ENCODE data around the gene MAPRE3.

The MAPRE3 gene

DNA sequence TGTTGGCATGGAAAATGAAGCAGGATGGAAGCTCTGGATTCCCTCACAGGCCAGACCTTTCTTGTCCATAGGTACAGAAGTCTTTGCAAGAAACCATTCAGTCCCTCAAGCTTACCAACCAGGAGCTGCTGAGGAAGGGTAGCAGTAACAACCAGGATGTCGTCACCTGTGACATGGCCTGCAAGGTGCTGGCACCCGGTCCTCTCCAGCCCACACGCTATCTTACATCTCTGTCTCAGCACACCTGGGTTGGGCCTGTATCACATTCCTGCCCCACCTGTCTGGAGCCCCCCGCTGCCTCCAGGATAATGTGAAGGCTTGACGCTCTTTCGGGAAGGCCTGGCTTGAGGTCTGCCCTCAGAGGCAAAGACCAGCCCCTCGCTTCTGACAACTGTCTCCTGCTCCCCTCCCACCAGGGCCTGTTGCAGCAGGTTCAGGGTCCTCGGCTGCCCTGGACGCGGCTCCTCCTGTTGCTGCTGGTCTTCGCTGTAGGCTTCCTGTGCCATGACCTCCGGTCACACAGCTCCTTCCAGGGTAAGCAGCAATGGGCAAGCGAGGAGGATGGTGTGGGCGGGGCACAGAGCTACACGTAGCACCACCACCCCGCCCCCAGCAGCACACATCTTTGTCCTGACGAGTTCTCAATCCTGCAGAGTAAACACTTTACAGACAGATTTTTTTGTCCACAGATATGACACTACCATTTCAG, 68.3 kb downstream of the MAPRE3 start:
- DNase-seq (ENCODE audit: low read depth in 3 of 3, low spot score in 1 of 3), result no peak

DNA sequence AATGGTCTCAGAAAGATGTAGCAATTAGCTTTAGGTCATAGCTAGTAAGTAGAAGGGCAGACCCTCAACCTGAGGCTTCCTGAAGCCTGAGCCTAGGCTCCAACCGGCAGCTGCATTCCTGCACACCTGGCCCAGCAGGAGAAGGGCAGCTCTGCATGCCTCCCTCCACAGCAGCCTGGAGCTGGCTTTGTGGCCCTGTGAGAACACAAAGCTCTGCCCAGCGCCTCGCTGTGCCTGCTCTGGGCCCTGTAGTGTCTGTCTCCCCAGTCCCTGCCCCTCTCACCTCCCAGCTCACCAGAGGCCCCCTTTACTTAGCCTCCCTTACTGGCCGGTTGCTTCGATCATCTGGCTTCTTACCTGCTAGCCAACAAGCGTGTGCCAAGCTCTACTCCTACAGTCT, 69.0 kb downstream of the MAPRE3 start:
- DNase-seq (ENCODE audit: low read depth in 3 of 3, low spot score in 1 of 3), result no peak

DNA sequence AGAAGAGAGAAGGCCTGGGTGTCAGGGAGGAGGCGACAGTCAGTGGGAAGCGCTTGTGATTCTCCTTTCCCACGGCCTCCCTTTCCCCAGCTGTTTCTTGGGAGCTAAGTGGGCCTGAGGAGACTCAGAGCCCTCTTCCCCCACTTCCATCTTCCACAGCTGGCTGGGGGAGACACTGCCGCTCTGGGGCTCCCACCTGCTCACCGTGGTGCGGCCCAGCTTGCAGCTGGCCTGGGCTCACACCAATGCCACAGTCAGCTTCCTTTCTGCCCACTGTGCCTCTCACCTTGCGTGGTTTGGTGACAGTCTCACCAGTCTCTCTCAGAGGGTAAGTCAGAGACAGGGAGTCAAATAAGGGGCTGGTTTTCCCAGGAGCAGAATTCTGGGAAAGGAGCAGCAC, 69.4 kb downstream of the MAPRE3 start:
- DNase-seq (ENCODE audit: low read depth in 3 of 3, low spot score in 1 of 3), result no peak

DNA sequence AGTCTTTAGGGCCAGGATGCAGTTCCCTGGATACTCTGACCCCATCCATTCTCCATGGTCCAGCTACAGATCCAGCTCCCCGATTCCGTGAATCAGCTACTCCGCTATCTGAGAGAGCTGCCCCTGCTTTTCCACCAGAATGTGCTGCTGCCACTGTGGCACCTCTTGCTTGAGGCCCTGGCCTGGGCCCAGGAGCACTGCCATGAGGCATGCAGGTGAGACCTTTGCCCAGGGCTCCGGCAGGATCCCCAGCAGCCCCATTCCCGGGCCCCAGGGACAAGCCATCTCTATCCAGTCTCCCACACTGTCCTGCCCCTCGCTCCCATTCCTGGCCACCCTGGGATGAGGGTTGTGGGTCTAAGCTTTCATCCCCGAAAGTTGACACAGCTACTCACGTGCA, 69.8 kb downstream of the MAPRE3 start:
- no peak for DNase-seq (ENCODE audit: low read depth in 3 of 3, low spot score in 1 of 3)

DNA sequence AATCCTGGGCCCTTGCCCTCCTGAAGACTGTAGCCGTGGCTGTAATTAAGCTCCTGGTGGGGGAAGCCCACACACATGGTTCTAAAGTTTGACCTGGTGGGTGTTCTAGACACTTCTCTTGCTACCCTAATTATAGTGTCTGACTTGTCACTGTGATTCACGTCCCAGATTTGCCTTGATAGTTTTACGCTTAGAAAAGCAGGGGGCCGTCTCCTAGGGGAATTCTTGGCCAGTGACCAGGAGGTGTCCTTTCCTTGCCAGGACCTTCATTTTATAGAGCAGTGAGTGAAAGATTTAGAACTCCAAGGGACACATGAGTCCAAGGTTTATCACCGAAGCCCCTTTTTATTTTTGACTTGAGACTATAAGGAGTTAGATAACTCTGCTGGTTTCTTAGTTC, 71.3 kb downstream of the MAPRE3 start:
- DNase-seq (ENCODE audit: low read depth in 3 of 3, low spot score in 1 of 3), result no peak

DNA sequence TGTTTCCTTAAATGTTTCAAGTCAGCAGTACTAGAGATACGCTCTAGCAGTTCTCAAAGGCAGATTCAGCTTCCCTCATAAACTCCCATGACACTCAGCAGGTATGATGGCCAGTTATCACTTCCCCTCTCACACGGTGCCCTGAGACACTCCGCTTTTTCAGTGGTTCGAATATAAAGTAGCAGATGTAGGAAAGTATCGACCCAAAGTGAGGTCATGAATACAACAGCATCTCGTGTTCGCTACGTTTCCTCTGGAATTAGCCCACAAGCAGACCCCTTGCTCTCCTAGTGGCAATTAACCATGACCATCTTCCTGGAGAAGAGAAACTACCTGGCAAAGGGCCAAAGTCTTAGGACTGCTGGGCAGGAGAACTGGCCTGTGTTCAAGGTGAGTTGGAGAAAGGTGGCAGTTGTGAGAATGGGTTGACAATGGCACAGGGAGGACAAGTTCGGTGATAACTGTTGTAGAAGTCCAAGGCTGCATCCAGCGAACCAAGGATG, 71.8 kb downstream of the MAPRE3 start:
- no peak for DNase-seq (ENCODE audit: low read depth in 3 of 3, low spot score in 1 of 3)

DNA sequence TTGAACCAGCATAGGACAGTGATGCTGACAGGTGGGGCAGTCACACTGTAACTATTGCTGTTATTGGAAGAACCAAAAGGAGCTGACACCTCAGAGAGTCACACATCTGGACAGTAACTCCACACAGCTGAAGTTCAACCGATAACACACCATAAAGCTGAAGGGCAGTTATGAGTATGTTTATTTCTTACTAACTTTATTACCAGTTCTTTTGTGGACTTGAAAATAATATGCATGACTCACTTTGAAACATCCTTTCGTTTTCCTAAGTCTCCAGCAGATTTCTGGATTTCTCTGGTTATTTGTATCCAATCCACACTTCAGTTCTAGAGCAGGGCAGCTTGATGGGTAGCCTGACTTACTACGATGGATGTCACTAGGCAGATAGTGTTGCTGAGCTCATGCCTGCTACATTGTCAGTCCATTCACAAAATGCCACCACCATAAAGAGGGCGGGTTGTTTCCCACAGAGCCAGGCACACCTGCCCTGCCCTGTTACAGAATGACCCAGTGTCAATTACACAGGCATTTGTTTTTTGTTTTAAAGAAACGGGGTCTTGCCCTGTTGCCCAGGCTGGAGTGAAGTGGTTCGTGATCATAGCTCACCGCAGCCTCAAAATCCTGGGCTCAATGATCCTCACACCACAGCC, 72.7 kb downstream of the MAPRE3 start:
- DNase-seq (ENCODE audit: low read depth in 3 of 3, low spot score in 1 of 3), result no peak

DNA sequence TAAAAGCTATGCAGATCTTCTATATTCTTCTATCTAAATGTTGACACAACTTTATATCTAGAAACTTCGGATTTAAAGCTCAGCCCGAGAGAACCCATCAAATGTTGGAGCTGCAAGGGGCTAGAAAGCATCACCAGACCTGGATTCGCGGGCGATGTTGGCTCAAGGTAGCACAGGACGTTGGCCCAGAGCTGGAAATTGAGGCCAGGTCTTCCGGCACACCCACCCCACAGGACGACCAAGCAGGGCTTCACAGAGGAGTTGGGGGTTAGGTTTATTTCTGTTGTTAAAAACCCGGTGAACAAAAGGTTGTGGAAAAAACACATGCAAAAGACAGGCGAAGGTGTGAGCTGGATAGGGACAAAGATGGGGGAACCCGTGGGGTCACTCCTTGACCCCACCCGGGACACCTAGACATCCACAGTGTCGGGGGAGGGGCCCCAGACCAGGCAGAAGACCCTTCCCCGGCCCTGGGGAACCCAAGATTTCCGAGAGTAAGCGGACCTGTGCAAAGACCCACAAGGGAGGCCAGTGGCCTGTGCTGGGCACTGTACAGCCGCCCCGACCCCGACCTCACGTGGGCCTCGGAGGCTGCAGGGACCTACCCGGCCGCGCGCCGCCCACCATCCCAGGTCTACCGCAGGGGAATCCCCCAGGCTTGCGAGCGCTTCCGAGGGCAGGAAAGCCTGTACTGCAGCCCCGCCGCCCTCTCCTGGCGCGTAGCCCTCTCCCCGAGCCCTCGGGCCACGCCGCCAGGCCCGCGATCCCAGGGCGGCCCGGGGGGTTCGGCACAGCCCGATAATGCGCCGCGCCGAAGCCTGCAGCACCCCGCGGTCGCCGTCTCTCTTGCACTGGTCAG, 79.2 kb downstream of the MAPRE3 start:
- DNase-seq (ENCODE audit: low read depth in 3 of 3, low spot score in 1 of 3), result peak; percentile 27 to 55 (median 36)

DNA sequence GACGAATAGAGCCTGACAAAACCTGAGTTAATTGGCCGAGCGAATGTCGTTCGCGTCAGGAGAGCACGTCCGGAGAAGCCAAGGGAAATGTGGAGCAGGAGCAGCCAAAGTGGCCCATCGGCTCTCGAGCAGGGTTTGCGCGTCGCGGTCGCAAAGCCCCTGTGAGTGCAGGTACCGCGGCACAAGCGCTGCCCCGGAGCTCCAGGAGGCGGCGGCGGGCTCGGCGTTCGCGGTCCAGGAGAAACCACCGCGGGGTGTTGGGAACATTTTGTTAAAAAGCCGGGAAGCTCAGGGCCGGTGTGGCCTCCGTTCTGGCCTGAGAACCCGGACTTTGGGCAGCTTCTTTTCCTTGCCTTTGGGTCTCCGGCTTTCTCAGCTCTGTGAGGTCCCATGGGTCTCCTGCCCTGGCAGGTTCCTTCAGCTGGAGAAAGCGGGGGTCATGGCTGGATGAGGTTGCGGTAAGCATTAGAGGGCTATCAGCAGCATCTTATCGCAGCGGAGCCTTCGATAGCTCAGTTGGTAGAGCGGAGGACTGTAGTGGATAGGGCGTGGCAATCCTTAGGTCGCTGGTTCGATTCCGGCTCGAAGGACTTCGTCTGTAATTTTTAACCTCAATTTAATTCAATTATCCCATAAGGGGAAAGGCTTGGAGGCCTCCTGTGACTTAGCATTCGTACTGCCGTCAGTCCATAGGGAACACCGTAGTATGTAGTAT, 80.0 kb downstream of the MAPRE3 start:
- DNase-seq (ENCODE audit: low read depth in 3 of 3, low spot score in 1 of 3), result peak; percentile 75 to 94 (median 92)

DNA sequence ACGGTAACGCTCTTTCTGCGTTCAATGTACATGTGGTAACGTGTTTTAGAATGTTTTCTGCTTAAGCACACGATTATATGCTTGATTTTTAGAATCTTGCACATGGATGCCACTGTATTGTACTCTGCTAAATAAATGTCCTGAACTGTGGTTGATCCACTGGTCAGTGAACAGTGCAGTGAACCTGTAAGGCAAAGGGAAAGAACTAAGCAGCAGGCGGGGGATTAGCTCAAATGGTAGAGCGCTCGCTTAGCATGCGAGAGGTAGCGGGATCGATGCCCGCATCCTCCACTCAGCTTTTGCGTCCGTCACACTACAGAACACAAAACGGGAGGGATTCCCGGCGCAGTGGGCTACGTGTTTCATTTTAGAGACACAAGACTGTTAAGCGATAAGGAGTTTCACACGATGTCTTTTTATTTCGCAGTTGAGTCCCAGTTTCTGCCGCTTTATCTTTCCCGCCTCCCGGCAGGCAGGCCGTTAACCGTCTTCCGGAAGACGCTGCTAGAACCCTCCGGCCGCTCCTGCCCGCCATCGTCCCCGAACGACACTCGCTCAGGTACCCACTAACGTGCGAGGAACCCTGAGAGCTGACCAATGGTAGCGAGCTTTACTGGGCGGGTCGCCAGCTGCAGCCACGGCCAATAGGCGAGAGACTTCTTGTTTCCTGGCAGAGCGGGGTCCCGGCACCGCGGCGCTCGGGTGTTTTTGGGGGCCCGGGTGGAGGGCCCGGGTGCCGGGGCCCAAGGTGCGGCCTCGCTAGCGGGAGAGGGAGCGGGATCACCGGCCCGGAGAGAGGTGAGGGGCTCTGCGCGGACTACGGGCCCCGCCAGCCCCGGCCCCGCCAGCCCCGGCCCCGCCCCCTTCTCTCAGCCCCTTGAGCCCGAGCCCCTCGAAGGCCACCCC, 80.8 kb downstream of the MAPRE3 start, which contains the start of gene AGBL5:
Gene AGBL5, plus strand, starts transcription at position 673 of the 906 bp plus-strand sequence. CDS start 1,291 bp downstream, outside the sequence.
- DNase-seq (ENCODE audit: low read depth in 3 of 3, low spot score in 1 of 3), result peak; percentile 90 to 94 (median 93)

DNA sequence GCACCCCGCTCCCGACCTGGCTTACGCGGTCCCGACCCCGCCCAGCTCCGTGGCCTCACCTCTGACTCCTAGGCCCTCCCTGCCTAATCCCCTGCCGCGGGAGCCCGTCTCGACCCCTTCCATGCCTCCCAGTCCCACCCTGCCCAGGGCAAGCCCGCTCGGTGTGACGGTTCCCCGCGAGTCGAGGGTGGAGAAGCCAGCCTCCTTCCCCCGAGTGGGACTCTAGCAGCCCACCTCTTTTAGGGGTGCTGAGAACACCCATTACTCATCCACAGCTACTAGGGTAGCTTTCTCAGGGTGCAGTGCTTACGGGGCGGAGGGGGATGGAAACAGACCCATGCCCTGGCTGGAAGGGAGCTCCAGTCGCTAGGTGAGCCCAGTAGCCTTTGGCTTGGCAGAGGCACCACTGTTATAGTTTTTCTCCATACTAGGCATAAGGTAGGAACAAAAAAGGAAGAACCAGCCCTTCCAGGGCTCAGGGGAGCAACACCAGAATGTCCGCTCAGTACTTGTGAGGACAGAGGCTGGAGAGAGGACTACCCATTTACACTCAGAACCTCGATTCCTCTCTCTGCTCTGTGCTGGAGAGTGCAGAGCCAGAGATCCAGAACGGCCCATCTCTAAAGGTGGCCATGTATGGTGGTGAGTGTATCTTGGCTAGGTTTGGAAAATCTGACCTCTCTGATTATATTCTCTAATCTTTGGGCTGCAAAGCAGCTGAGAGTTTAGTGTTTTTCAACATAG, 81.6 kb downstream of the MAPRE3 start:
- peak in 1 of 3 donors; percentile 3 for DNase-seq (ENCODE audit: low read depth in 3 of 3, low spot score in 1 of 3)

DNA sequence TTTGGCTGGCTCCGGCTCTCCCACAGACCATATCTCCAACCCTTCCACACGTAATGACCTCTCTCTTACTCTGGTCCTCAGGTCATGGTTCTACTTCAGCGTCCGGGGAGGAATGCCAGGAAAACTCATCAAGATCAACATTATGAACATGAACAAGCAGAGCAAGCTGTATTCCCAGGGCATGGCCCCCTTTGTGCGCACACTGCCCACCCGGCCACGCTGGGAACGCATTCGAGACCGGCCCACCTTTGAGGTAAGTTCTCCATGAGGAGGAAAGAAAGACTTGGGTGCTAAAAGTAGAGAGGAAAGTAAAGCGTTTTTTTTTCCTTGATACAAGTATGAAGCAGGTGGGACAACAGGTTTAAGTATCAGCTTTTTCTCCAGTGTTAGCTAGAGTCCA, 82.9 kb downstream of the MAPRE3 start:
- DNase-seq (ENCODE audit: low read depth in 3 of 3, low spot score in 1 of 3), result no peak

DNA sequence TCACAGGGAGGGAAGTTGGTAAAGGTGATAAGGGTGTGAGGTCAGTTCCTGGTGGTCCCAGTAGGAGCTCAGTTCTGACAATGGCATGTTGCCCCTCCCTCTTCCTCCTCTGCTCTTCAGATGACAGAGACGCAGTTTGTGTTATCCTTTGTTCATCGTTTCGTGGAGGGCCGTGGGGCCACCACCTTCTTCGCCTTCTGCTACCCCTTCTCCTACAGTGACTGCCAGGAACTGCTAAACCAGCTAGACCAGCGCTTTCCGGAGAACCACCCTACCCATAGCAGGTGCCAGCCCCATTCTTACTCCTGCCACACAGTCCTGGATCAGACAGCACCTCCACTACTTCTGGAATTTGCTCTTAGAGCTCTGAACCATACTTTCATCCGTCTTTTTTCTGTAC, 83.3 kb downstream of the MAPRE3 start:
- DNase-seq (ENCODE audit: low read depth in 3 of 3, low spot score in 1 of 3), result no peak

DNA sequence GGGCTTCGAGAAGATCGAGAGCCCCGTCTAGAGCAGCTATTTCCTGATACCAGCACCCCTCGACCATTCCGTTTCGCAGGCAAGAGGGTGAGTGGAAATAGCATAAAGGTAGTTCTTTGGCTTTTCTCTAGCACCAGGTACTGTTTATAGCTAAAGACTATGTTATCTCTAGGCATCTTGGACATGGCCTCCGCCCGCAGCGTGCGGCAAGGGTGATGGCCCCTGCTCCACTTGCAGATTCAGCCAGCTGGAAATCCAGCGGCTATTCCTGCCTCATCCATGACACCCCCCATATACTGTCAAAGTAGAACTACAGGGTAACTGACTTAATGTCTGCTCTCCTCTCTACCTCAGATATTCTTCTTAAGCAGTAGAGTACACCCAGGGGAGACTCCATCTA, 84.3 kb downstream of the MAPRE3 start:
- DNase-seq (ENCODE audit: low read depth in 3 of 3, low spot score in 1 of 3), result no peak

DNA sequence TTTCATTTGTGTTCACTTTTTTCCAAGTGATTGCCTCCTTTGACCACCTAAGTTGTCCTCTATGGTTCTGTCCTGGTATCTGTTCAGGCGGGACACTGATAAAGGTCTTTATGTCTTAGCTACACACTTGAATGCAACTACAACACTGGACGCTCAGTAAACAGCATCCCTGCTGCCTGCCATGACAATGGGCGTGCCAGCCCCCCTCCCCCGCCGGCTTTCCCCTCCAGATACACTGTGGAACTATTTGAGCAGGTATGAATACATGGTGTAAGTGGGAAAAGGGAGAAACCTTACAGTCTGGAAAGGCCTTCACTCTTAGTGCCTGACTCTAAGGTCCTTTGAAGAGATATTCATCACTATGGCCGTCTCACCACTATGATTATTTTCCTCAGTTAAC, 86.7 kb downstream of the MAPRE3 start:
- no peak for DNase-seq (ENCODE audit: low read depth in 3 of 3, low spot score in 1 of 3)

DNA sequence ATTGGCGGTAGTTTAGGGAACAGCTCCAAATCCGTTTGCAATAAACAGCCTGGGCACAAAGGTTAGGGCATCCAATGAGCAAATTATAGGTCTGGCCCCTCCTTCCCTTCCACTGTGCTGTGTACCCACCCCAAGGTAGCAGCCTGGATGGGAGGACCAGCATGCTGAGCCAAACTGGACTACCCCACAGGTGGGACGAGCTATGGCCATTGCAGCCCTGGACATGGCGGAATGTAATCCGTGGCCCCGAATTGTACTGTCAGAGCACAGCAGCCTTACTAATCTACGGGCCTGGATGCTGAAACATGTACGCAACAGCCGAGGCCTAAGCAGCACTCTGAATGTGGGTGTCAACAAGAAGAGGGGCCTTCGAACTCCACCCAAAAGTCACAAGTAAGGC, 87.8 kb downstream of the MAPRE3 start:
- DNase-seq (ENCODE audit: low read depth in 3 of 3, low spot score in 1 of 3), result no peak

DNA sequence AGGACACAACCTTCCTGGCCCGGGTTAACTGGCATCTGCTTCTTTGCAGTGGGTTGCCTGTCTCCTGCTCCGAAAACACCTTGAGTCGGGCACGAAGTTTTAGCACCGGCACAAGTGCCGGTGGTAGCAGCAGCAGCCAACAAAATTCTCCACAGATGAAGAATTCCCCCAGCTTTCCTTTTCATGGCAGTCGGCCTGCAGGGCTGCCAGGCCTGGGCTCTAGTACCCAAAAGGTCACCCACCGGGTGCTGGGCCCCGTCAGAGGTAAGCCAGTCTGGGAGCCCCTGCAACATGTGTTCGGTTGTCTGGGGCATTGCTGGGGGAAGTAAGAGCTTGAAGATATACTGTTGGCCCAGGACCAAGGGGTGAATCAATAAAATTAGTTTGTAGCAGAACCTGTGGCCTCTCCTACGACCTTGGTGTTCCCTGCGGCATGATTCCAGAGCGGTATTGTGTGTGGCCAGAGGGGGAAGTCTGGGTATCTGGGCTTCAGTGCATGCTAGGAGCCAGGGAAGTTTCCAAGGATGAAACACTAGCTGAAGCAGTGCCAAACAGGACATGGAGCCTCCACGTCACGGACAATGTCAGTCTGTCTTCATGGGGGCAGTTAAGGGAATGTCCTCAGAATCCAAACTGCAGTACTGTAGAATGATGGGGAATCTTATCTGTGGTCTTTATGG, 88.8 kb downstream of the MAPRE3 start:
- no peak for DNase-seq (ENCODE audit: low read depth in 3 of 3, low spot score in 1 of 3)

DNA sequence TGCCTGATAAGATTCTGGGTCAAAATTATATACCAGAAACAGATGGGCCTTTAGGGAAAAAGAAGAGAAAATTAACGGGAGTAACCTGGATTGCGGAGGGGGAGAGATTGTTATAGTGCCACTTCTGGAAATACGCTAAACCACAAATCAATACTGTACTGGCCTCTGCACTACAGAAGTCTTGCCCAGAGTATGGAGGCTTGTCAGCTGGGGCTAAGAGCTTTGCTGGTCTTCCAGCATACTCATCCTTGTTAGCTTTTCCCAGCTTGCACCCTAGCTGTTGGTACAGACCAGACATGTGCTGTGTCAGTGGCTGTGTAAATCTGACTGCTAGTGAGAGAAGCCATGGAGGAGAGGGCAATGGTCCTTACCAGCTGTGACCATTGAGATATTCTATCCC, 89.9 kb downstream of the MAPRE3 start:
- DNase-seq (ENCODE audit: low read depth in 3 of 3, low spot score in 1 of 3), result no peak

DNA sequence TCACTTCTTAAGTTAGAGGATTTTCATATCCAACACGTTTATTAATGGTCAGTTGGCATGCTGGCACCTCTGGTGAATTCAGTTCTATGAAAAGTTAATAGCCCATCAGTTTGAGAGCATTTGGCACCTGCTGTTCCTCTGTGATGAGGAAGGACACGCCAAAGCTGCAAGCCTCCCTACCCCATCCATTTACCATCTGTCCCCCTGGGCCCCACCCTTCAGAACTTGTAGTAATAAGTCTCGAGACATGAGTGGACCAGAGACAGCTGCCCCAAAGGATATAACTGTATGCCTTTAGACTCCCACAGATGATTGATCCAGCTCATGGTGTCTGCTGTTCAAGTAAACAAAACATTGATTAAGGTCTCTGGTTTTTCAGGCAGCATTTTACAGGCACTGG, 94.7 kb downstream of the MAPRE3 start:
- DNase-seq (ENCODE audit: low read depth in 3 of 3, low spot score in 1 of 3), result no peak
